ENCODE data around the gene FAM13B.

FAM13B gene

DNA sequence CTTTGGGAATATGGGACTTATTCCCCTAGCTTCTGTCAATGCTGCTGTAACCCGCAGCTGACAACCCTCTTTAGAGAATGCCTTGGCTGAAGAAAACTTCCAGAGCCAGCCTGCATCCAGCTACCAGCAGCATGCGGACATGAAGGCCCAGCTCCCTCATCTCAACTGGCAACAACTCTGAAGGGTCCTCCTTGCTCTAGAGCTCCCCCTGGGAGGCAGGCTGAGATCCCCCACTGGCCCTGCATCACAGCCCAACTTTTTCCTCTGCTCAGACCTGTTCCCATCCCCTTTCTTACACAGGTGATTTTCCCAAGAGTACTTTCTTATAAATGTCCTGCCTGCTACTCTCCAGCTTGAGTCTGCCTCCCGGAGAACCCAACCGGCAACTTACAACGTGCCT is 32.2 kb upstream of the FAM13B start:
- H3K4me2 ChIP-seq (ENCODE audit: insufficient read depth, low read length) = no peak overlapping the region
- peak overlapping the region; percentile 42; the same call in 1 of the 2 replicates for H2AFZ ChIP-seq (ENCODE audit: low read depth, low read length)
- H3K79me2 ChIP-seq (ENCODE audit: insufficient read depth, low read length) = no peaks in the 10 kb centered on the region
- H4K20me1 ChIP-seq (ENCODE audit: insufficient read depth, low read length) = no peaks in the 10 kb centered on the region
- peak; percentile 56; the same call in 1 of the 3 replicates for ATAC-seq (ENCODE audit: insufficient read depth, low read depth)
- no peaks in the 10 kb centered on the region for H3K36me3 ChIP-seq (ENCODE audit: insufficient read depth, low read length)
- no peaks in the 10 kb centered on the region for H3K4me1 ChIP-seq (ENCODE audit: insufficient read depth, low read length)
- H3K4me3 ChIP-seq (ENCODE audit: low read depth in 1 of 2, low read length in 2 of 2) = no peak overlapping the region
- TF ChIP-seq, protein P1, sequence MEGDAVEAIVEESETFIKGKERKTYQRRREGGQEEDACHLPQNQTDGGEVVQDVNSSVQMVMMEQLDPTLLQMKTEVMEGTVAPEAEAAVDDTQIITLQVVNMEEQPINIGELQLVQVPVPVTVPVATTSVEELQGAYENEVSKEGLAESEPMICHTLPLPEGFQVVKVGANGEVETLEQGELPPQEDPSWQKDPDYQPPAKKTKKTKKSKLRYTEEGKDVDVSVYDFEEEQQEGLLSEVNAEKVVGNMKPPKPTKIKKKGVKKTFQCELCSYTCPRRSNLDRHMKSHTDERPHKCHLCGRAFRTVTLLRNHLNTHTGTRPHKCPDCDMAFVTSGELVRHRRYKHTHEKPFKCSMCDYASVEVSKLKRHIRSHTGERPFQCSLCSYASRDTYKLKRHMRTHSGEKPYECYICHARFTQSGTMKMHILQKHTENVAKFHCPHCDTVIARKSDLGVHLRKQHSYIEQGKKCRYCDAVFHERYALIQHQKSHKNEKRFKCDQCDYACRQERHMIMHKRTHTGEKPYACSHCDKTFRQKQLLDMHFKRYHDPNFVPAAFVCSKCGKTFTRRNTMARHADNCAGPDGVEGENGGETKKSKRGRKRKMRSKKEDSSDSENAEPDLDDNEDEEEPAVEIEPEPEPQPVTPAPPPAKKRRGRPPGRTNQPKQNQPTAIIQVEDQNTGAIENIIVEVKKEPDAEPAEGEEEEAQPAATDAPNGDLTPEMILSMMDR (IDR thresholded peaks at IDR 0.05; ENCODE audit: borderline replicate concordance, extremely low read depth, low read length, poor library complexity, severe bottlenecking) = peak; percentile 59
- TF ChIP-seq EZH2 (IDR thresholded peaks at IDR 0.05; ENCODE audit: borderline replicate concordance, low read depth, low read length, severe bottlenecking) = no peak
- H3K27ac ChIP-seq (ENCODE audit: low read length) = no peak overlapping the region
- no peaks in the 10 kb centered on the region for H3K9me3 ChIP-seq (ENCODE audit: insufficient read depth, low read length, severe bottlenecking)
- no peak overlapping the region for H3K9ac ChIP-seq (ENCODE audit: low read depth, low read length)
- DNase-seq = peak; percentile 15
- no peaks in the 10 kb centered on the region for H3K27me3 ChIP-seq (ENCODE audit: insufficient read depth, low read length, poor library complexity)

GRCh38 chr5:138064526-138064925 is 31.6 kb upstream of the FAM13B start:
- no peak overlapping the region for H3K4me3 ChIP-seq (ENCODE audit: low read depth in 1 of 2, low read length in 2 of 2)
- H4K20me1 ChIP-seq (ENCODE audit: insufficient read depth, low read length) = no peaks in the 10 kb centered on the region
- no peaks in the 10 kb centered on the region for H3K36me3 ChIP-seq (ENCODE audit: insufficient read depth, low read length)
- no peak for DNase-seq
- H3K79me2 ChIP-seq (ENCODE audit: insufficient read depth, low read length) = no peaks in the 10 kb centered on the region
- H3K4me1 ChIP-seq (ENCODE audit: insufficient read depth, low read length) = no peaks in the 10 kb centered on the region
- no peak overlapping the region for H3K9ac ChIP-seq (ENCODE audit: low read depth, low read length)
- no peak overlapping the region for H2AFZ ChIP-seq (ENCODE audit: low read depth, low read length)
- no peak overlapping the region for H3K4me2 ChIP-seq (ENCODE audit: insufficient read depth, low read length)
- H3K9me3 ChIP-seq (ENCODE audit: insufficient read depth, low read length, severe bottlenecking) = no peaks in the 10 kb centered on the region
- no peaks in the 10 kb centered on the region for H3K27me3 ChIP-seq (ENCODE audit: insufficient read depth, low read length, poor library complexity)
- no peak for ATAC-seq (ENCODE audit: insufficient read depth, low read depth)
- H3K27ac ChIP-seq (ENCODE audit: low read length) = no peak overlapping the region
- TF ChIP-seq EZH2 (IDR thresholded peaks at IDR 0.05; ENCODE audit: borderline replicate concordance, low read depth, low read length, severe bottlenecking) = no peak
- TF ChIP-seq, protein P1 (IDR thresholded peaks at IDR 0.05; ENCODE audit: borderline replicate concordance, extremely low read depth, low read length, poor library complexity, severe bottlenecking) = no peak

DNA sequence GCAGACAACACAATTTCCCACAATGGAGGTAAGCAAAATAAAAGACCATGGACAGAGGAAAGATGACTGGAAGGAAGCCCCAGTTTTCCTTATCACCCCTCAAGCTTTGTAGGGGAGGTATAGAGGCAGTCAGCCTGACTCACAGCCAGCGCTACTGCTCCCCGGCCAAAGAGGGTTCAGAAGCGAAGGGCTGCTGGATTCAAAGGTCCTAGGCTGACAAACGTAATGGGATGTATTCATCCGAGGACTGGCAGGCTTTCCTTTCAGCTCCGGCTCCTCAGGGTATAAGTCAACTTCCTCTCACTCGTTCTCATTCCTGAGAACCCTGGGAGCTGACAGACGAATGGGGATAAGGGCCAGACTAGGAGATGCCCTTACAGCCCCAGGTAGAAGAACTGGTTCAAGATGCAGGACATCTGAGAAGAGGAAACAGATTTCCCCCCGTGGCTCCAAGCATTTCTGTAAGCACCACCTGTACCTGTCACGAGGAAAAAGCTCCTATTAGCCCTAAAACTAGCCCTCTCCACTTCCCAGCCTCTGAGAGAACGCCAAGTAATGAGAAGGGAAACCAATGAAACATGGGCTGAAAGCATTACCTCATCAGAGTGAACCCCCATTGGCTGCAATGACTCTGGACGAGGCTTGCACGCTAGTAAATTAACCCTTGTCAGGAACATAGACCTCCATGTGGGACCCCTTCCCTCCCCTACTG is 22.1 kb upstream of the FAM13B start:
- Histone ChIP-seq H3K27me3 (ENCODE audit: insufficient read depth, low read length, poor library complexity) (peaks cover 3% of the 10 kb centered on the region), H3K36me3 (ENCODE audit: insufficient read depth, low read length) (no peaks in the 10 kb centered on the region), H2AFZ (ENCODE audit: low read depth, low read length) (no peak overlapping the region), H3K9me3 (ENCODE audit: insufficient read depth, low read length, severe bottlenecking) (no peaks in the 10 kb centered on the region), H3K4me1 (ENCODE audit: insufficient read depth, low read length) (no peaks in the 10 kb centered on the region), H3K79me2 (ENCODE audit: insufficient read depth, low read length) (no peaks in the 10 kb centered on the region), H3K4me3 (ENCODE audit: low read depth in 1 of 2, low read length in 2 of 2) (no peak overlapping the region), H4K20me1 (ENCODE audit: insufficient read depth, low read length) (no peaks in the 10 kb centered on the region), H3K4me2 (ENCODE audit: insufficient read depth, low read length) (no peak overlapping the region), H3K27ac (ENCODE audit: low read length) (no peak overlapping the region), H3K9ac (ENCODE audit: low read depth, low read length) (no peak overlapping the region)
- TF ChIP-seq EZH2 (IDR thresholded peaks at IDR 0.05; ENCODE audit: borderline replicate concordance, low read depth, low read length, severe bottlenecking) = no peak
- TF ChIP-seq, protein P1 (IDR thresholded peaks at IDR 0.05; ENCODE audit: borderline replicate concordance, extremely low read depth, low read length, poor library complexity, severe bottlenecking) = no peak
- no peak for DNase-seq
- no peak for ATAC-seq (ENCODE audit: insufficient read depth, low read depth)

Measured in DND-41 (cell line).